Measurements from ENCODE around the gene SETD6.
"Not testable (repeated sequence)": the region's sequence is repeated elsewhere in the genome, so short reads cannot be mapped to it uniquely, and the experiment has no call there.

The SETD6 gene

GRCh38 chr16:58490065-58490464, 25.3 kb upstream of the SETD6 start:
- Histone ChIP-seq H3K4me3 (ENCODE audit: low read depth in 1 of 2, low read length in 1 of 2) (no peak overlapping the region), H3K27ac (no peak overlapping the region), H3K27me3 (peaks cover 54% of the 10 kb centered on the region), H3K9me3 (no peaks in the 10 kb centered on the region), H3K36me3 (no peaks in the 10 kb centered on the region), H3K4me1 (ENCODE audit: control insufficient read depth in 1 of 2, insufficient read depth in 1 of 2, low read depth in 1 of 2, low read length in 1 of 2) (peaks cover 3 to 4% of the 10 kb centered on the region in 2 experiments)
- TF ChIP-seq CTCF (IDR thresholded peaks at IDR 0.05): no peak

DNA sequence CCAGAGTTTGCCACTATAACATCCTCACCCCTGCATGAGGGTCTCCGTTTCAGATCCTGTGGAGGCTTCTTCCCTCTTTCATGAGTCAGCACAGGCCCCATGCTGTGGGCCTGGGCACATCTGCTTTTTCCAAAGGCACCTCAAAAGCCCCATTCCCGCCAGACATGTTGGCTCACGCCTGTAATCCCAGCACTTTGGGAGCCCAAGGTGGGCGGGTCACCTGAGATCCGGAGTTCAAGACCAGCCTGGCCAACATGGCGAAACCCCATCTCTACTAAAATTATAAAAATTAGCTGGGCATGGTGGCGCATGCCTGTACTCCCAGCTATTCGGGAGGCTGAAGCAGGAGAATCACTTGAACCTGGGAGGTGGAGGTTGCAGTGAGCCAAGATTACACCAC, 24.8 kb upstream of the SETD6 start:
- not testable (repeated sequence) for H3K4me3 ChIP-seq (ENCODE audit: low read depth in 1 of 2, low read length in 1 of 2); H3K9me3 ChIP-seq; H3K36me3 ChIP-seq; H3K27ac ChIP-seq; H3K4me1 ChIP-seq (ENCODE audit: control insufficient read depth in 1 of 2, insufficient read depth in 1 of 2, low read depth in 1 of 2, low read length in 1 of 2)
- H3K27me3 ChIP-seq: peaks cover 58% of the 10 kb centered on the region

GRCh38 chr16:58492066-58492465, 23.3 kb upstream of the SETD6 start:
- Histone ChIP-seq H3K4me1 (ENCODE audit: control insufficient read depth in 1 of 2, insufficient read depth in 1 of 2, low read depth in 1 of 2, low read length in 1 of 2) (peaks cover 3 to 4% of the 10 kb centered on the region in 2 experiments), H3K27me3 (peaks cover 66% of the 10 kb centered on the region), H3K36me3 (no peaks in the 10 kb centered on the region), H3K4me3 (ENCODE audit: low read depth in 1 of 2, low read length in 1 of 2) (no peak overlapping the region), H3K9me3 (no peaks in the 10 kb centered on the region), H3K27ac (no peak overlapping the region)
- TF ChIP-seq CTCF (IDR thresholded peaks at IDR 0.05): no peak

DNA sequence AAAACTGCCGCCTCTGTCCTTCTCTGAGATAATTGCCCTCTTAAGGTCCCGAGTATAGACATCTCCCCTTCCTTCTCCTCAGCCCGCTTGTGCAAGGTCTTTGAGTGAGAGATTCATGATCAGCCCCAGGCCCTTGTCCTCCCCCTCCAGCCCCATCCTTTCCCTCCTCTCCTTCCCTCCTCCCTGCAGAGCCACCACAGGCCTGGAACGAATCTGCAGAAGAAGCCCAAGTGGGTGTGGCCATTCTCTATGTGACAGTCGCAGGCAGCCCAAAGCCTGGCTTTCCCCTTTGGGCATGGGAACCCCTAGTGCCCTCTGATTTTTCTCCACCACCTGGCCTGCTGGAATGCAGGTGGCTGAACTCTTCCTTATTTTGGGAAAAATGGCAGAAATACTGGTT, 22.6 kb upstream of the SETD6 start:
- TF ChIP-seq CTCF (IDR thresholded peaks at IDR 0.05): no peak
- H3K4me3 ChIP-seq (ENCODE audit: low read depth in 1 of 2, low read length in 1 of 2): no peak overlapping the region
- H3K9me3 ChIP-seq: no peaks in the 10 kb centered on the region
- H3K27ac ChIP-seq: no peak overlapping the region
- peaks cover 66% of the 10 kb centered on the region for H3K27me3 ChIP-seq
- H3K36me3 ChIP-seq: no peaks in the 10 kb centered on the region
- peaks cover 0 to under 1% of the 10 kb centered on the region in 2 experiments for H3K4me1 ChIP-seq (ENCODE audit: control insufficient read depth in 1 of 2, insufficient read depth in 1 of 2, low read depth in 1 of 2, low read length in 1 of 2)

DNA sequence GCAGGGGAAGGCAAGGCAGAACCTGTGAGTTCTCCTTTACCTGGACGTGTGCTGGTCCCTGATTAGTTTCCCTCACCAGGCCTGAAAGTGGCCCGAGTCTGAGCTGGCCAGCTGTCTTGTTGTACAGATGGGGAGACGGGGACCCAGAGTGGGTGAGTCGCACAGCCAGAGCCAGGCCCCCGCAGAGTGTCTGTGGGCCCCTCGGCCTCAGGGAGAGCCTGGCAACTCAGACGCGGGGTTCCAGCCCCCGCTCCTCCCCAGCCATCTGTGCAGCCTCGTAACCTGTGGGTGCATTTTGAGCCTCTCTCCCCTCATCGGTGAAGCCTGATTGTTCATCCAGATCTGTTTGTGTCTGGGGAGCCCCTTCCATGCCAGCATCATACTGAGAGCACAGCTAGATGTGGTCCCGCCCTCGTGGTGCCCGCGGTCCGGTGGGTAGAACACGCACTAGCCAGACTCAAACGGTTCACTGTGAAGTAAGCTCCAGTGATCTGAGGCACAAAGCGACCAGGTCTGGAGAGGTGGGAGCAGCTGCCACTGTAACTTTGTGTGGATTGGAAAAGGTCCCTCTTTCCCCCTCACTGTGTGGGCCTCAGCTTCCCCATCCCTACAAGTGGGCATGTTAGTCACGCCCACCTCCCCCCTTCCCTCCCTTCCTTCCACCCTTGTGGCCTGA, 21.4 kb upstream of the SETD6 start:
- H3K27ac ChIP-seq: no peak overlapping the region
- no peaks in the 10 kb centered on the region for H3K9me3 ChIP-seq
- H3K36me3 ChIP-seq: no peaks in the 10 kb centered on the region
- H3K4me1 ChIP-seq (ENCODE audit: control insufficient read depth in 1 of 2, insufficient read depth in 1 of 2, low read depth in 1 of 2, low read length in 1 of 2): no peaks in the 10 kb centered on the region
- H3K27me3 ChIP-seq: peaks cover 68% of the 10 kb centered on the region
- TF ChIP-seq CTCF (IDR thresholded peaks at IDR 0.05): no peak
- no peak overlapping the region for H3K4me3 ChIP-seq (ENCODE audit: low read depth in 1 of 2, low read length in 1 of 2)

GRCh38 chr16:58494981-58495520, 20.3 kb upstream of the SETD6 start:
- Histone ChIP-seq H3K27me3 (peaks cover 74% of the 10 kb centered on the region), H3K36me3 (no peaks in the 10 kb centered on the region), H3K9me3 (no peaks in the 10 kb centered on the region), H3K4me3 (ENCODE audit: low read depth in 1 of 2, low read length in 1 of 2) (no peak overlapping the region), H3K4me1 (ENCODE audit: control insufficient read depth in 1 of 2, insufficient read depth in 1 of 2, low read depth in 1 of 2, low read length in 1 of 2) (no peaks in the 10 kb centered on the region), H3K27ac (no peak overlapping the region)
- no peak for TF ChIP-seq CTCF (IDR thresholded peaks at IDR 0.05)

All from neutrophil (primary cell).